GM19023 (cell line): ENCODE data around the gene SMIM22.

Experiments
- ATAC-seq: cut with Tn5 transposase; IDR thresholded peaks from one replicate; pipeline ENCODE4 v1.9.1; 2021; ENCODE audit warnings: mild to moderate bottlenecking, moderate library complexity; ENCODE audit not compliant: unreplicated experiment

The SMIM22 gene

GRCh38 chr16:4814542-4815173 lies 19.5 kb downstream of the SMIM22 start:
- ATAC-seq: no peak

GRCh38 chr16:4820652-4821051 lies 25.5 kb downstream of the SMIM22 start:
- no peak for ATAC-seq

- no peak for ATAC-seq
Observed at GRCh38 chr16:4825196-4825595, 30.0 kb downstream of the SMIM22 start.

GRCh38 chr16:4826526-4826925 lies 31.4 kb downstream of the SMIM22 start:
- no peak for ATAC-seq

- ATAC-seq: no peak
Observed at GRCh38 chr16:4826980-4827379, 31.8 kb downstream of the SMIM22 start.

GRCh38 chr16:4828567-4829321 lies 33.6 kb downstream of the SMIM22 start:
- no peak for ATAC-seq

GRCh38 chr16:4830408-4830807 lies 35.2 kb downstream of the SMIM22 start:
- no peak for ATAC-seq

- ATAC-seq: no peak
Observed at GRCh38 chr16:4831616-4832015, 36.4 kb downstream of the SMIM22 start.

GRCh38 chr16:4832698-4833343 lies 37.7 kb downstream of the SMIM22 start:
- no peak for ATAC-seq

GRCh38 chr16:4833584-4833983 lies 38.4 kb downstream of the SMIM22 start:
- ATAC-seq: no peak

- no peak for ATAC-seq
Observed at GRCh38 chr16:4836727-4837126, 41.6 kb downstream of the SMIM22 start.

GRCh38 chr16:4837733-4838501 lies 42.7 kb downstream of the SMIM22 start:
- ATAC-seq: no peak

- ATAC-seq: no peak
Observed at GRCh38 chr16:4839942-4840341, 44.8 kb downstream of the SMIM22 start.

- no peak for ATAC-seq
Observed at GRCh38 chr16:4840984-4841383, 45.8 kb downstream of the SMIM22 start.
